ENCODE results near the gene R3HDM1.

DNA sequence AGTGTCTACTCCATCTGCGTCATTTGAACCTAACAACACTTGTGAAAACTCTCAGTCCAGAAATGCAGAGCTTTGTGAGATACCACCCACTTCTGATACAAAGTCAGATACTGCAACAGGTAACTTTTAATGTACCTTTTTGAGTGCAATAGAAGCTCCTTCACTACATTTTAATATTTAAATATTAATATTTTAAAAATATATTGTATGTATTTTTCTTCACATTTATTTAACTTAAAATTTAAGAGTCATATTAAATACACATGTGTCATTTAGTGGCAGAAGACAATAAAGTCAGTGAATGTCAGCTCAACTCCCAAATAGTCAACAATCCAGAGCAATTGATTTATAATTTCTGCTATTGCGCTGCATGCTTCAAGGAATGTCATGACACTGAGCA, 224.3 kb downstream of the R3HDM1 start:
- TF ChIP-seq CTCF (IDR thresholded peaks at IDR 0.05) (no peak), EZH2 (IDR thresholded peaks at IDR 0.05; ENCODE audit: borderline replicate concordance, insufficient read depth, low read depth, low read length, poor library complexity, severe bottlenecking) (no peak)

Measured in B cell (primary cell).